BLaER1 (cell line): ENCODE data around the gene TAC3.

Experiments used
- H3K27ac ChIP-seq: shearing (Covaris generic); formaldehyde crosslinking; 2 replicates; pipeline ENCODE4 v1.8.1; 2022
- H3K27me3 ChIP-seq: shearing (Covaris generic); formaldehyde crosslinking; 2 replicates; pipeline ENCODE4 v1.8.1; 2022
- H3K36me3 ChIP-seq: shearing (Covaris generic); formaldehyde crosslinking; 2 replicates; pipeline ENCODE4 v1.8.1; 2022
- H3K4me1 ChIP-seq: shearing (Covaris generic); formaldehyde crosslinking; 2 replicates; pipeline ENCODE4 v1.8.1; 2022
- H3K4me2 ChIP-seq: shearing (Covaris generic); formaldehyde crosslinking; 2 replicates; pipeline ENCODE4 v1.8.1; 2022
- H3K4me3 ChIP-seq: shearing (Covaris generic); formaldehyde crosslinking; 2 replicates; pipeline ENCODE4 v1.8.1; 2022
- H3K9ac ChIP-seq: shearing (Covaris generic); formaldehyde crosslinking; 2 replicates; pipeline ENCODE4 v1.8.1; 2022
- H3K9me3 ChIP-seq: shearing (Covaris generic); formaldehyde crosslinking; 2 replicates; pipeline ENCODE4 v1.8.1; 2022
- H4K20me1 ChIP-seq: shearing (Covaris generic); formaldehyde crosslinking; 2 replicates; pipeline ENCODE4 v1.8.1; 2022
- Cebpa-rat ChIP-seq: shearing (Covaris generic); IDR thresholded peaks from 2 replicates; pipeline ENCODE4 v1.8.1; 2022

TAC3 gene

DNA sequence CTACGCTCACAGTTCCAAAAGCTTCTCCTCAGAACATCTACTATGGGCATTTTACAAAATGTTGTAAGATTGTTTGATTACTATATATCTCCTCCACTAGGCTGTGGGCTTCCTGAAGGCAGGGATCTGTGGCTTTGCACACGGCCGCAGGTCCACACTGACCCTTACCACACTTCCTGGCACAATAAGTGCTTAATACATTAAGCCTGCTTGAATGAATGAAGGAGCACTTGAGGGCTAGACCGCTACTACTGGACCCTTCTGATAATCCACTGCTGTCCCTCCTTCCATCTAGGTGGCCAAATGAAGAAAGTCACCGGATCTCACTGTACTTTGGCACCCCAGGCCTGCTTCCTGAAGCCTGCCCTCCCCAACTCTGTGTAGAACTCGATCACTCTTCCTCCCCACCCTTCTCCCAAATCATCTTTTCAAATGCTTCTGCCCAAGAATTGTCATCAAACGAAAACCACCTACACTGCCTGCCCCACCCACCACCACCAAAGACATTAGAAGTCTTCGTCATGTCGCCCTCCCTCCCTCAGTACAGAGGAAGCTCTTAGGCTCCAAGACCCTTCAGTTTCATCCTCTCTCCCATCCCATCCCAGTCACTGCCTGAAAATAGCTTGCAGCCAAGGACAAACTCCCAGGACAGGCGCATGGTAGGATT, 9.4 kb downstream of the TAC3 start:
- Histone ChIP-seq H3K27ac (peak overlapping the region; percentile 50), H3K4me3 (peak overlapping the region; percentile 94), H3K4me2 (peak overlapping the region; percentile 48), H4K20me1 (peaks cover 38% of the 10 kb centered on the region), H3K27me3 (no peaks in the 10 kb centered on the region), H3K4me1 (peaks cover 18% of the 10 kb centered on the region), H3K9me3 (no peaks in the 10 kb centered on the region), H3K36me3 (peaks cover 30% of the 10 kb centered on the region), H3K9ac (no peak overlapping the region)
- TF ChIP-seq Cebpa-rat, result no peak

DNA sequence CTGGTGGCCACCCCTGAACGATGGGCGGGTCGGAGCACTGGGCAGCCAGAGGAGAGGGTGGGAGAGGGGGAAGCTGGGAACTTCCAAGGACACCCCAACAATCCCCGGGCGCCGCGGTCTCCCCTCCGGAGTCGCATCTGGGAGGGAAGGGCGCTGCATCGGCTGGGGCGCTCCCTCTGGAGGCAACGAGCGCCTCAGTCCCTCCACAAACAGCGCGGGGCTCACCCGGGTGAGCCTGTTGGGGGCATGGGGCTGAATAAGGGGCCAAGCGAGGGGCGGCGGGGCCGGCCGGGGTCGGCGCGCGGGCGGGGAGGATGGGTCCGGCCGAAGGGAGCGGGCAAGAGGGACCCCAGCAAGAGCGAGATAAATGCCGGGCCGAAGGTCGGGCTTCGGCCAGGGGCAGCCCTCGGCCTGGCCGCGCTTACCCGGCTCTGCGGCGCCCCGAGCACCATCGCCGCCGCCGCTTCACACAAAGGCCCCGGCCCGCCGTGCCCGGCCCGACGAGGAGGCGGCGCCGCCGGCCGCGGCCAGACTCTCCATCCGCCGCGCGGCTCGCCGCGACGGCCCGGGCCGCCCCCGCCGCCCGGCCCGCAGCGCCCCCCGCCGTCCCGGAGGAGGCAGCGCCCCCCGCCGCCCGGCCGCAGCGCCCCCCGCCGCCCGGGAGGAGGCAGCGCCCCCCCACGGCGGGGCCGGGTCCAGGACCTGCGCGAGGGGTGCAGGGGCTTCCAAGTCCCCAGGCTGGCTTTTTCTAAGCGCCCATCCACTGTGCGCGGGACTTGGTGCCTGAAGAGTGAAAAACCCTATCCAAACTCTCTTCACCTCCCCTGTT, 10.1 kb downstream of the TAC3 start, which contains the start of gene ZBTB39:
TSS of gene ZBTB39 (minus strand) at position 567 of the 829 bp plus-strand sequence. CDS start 1,629 bp downstream, outside the sequence.
- Histone ChIP-seq H3K4me1 (peaks cover 20% of the 10 kb centered on the region), H4K20me1 (peaks cover 46% of the 10 kb centered on the region)
- no peak for TF ChIP-seq Cebpa-rat

DNA sequence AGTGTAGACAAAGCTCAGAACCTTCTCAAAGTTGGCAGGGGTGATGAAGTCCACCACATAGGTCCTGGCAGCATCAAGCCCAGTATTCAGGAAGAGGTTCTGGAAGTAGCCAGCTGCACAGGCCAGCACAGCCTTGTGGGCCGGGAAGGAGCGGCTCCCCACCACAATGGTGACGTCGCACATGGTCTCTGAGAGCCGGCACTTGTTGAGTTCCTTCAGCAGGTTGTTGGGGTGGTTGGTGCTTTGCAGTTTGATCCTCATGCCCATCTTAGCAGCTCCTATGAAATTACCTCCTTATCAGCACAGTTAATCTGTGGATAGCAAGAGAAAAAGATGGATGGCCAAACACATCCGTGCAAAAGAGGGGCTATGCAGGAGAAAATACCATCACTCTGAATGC, 11.7 kb downstream of the TAC3 start:
- H3K36me3 ChIP-seq, result peaks cover 53% of the 10 kb centered on the region
- no peak overlapping the region for H3K27ac ChIP-seq
- H3K4me2 ChIP-seq, result peak overlapping the region; percentile 93
- no peak for TF ChIP-seq Cebpa-rat
- H4K20me1 ChIP-seq, result peaks cover 61% of the 10 kb centered on the region
- H3K4me3 ChIP-seq, result no peak overlapping the region
- H3K9ac ChIP-seq, result peak overlapping the region; percentile 98; the same call in 1 of the 2 replicates
- no peaks in the 10 kb centered on the region for H3K27me3 ChIP-seq
- peaks cover 32% of the 10 kb centered on the region for H3K4me1 ChIP-seq
- H3K9me3 ChIP-seq, result no peaks in the 10 kb centered on the region

More for the DNA sequence above, 10.1 kb downstream of the TAC3 start, which contains the start of gene ZBTB39:
- peaks cover 38% of the 10 kb centered on the region for H3K36me3 ChIP-seq
- H3K27me3 ChIP-seq, result no peaks in the 10 kb centered on the region
- peak within 1 kb of the TSS; percentile 91 for H3K27ac ChIP-seq
- peak within 1 kb of the TSS; percentile 98 for H3K9ac ChIP-seq
- H3K9me3 ChIP-seq, result no peaks in the 10 kb centered on the region
- peak within 1 kb of the TSS; percentile 94 for H3K4me3 ChIP-seq
- H3K4me2 ChIP-seq, result peak within 1 kb of the TSS; percentile 93

DNA sequence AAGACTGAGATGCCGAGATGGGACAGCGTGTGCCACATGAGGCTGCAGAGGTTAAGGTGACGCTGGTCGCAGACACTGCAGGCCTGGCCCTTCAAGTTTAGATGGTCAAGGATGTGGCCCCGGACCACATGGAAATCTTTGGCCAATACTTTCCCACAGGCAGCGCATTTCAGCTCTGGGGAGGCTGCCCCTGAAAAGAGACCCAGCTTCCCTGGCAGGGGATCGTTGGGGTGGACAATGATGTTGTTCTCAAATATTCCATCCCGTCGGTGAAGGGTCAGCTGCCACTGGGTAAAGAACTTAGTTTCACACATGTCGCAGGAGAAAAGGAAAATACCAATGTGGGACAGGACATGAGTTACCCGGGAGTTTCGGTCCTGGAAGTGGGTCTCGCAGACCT, 12.9 kb downstream of the TAC3 start:
- Histone ChIP-seq H4K20me1 (peaks cover 74% of the 10 kb centered on the region), H3K4me3 (no peak overlapping the region), H3K4me1 (peaks cover 39% of the 10 kb centered on the region), H3K27me3 (no peaks in the 10 kb centered on the region), H3K9me3 (no peaks in the 10 kb centered on the region), H3K36me3 (peaks cover 64% of the 10 kb centered on the region), H3K9ac (no peak overlapping the region), H3K4me2 (no peak overlapping the region), H3K27ac (no peak overlapping the region)
- no peak for TF ChIP-seq Cebpa-rat

DNA sequence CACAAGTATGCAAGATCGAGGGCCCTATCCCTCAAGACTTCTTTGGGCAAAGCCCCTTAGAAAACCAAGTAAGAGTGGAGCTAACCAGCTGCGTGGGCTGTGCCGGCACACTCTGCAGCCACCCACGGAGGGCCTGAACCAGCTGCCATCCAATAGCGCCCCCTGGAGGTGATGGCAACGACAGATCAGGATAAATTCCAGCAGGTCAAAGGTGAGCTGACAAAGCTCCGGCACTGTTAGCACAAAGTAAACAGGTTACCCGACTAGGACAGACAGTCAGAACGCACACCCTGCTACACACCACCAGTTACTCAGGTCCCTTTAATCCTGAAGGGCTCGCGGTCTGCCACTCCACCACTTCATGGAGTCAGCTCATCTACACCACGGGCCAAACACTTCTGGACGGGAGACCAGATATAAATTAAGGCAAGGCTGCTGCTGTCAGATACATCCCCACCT, 14.9 kb downstream of the TAC3 start:
- Histone ChIP-seq H3K27me3 (no peaks in the 10 kb centered on the region), H4K20me1 (peaks cover 93% of the 10 kb centered on the region), H3K27ac (no peak overlapping the region), H3K9ac (no peak overlapping the region), H3K36me3 (peaks cover 83% of the 10 kb centered on the region), H3K9me3 (no peaks in the 10 kb centered on the region), H3K4me1 (peaks cover 33% of the 10 kb centered on the region), H3K4me2 (no peak overlapping the region), H3K4me3 (no peak overlapping the region)
- TF ChIP-seq Cebpa-rat, result no peak

DNA sequence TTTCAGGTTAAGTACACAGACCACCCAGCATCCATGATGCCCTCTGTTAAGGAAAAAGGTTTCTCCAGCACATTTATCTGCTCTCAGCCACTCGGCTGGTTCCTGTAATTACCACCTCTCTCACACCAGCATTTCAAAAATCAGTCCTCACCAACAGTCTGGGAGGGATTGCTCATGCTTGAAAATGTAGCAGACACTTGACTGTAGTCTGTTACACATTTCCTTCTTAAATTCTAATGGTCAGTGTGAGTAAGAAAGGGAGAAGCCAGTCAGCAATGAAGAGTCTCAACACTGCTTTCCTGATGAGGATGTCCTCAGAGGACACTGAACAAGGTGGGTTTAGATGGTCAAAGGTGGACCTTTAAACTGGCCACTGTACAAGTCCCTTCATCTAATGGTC, 15.9 kb downstream of the TAC3 start:
- H3K4me2 ChIP-seq, result no peak overlapping the region
- peaks cover 94% of the 10 kb centered on the region for H3K36me3 ChIP-seq
- H3K9me3 ChIP-seq, result no peaks in the 10 kb centered on the region
- no peak overlapping the region for H3K9ac ChIP-seq
- H3K27me3 ChIP-seq, result no peaks in the 10 kb centered on the region
- peaks cover 31% of the 10 kb centered on the region for H3K4me1 ChIP-seq
- no peak overlapping the region for H3K27ac ChIP-seq
- peaks cover 100% of the 10 kb centered on the region for H4K20me1 ChIP-seq
- no peak overlapping the region for H3K4me3 ChIP-seq
- no peak for TF ChIP-seq Cebpa-rat

DNA sequence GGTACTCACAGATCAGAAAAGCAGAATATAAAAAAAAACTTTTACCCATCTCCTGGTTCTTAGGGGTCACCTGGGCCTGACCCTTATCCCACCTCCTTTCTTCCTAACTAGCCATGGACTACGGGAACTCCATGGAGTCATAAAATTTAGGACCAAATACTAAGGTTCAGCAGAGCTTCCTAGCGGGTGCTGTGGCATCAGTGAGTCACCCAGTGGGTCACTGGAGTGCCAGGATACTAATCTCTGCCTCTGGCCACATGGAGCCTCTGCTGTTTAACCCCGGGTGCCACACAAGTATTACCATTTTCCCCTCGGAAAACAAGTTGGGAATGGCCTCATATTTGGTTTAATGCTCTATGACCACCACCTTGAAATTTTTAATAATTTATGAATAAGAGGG, 16.9 kb downstream of the TAC3 start:
- peaks cover 94% of the 10 kb centered on the region for H4K20me1 ChIP-seq
- 0 out of 2 replicates have a peak overlapping the region, but pooled peaks have one; percentile 7 for H3K9ac ChIP-seq
- H3K4me2 ChIP-seq, result no peak overlapping the region
- peaks cover 94% of the 10 kb centered on the region for H3K36me3 ChIP-seq
- no peaks in the 10 kb centered on the region for H3K27me3 ChIP-seq
- H3K4me1 ChIP-seq, result peaks cover 22% of the 10 kb centered on the region
- H3K9me3 ChIP-seq, result no peaks in the 10 kb centered on the region
- no peak overlapping the region for H3K4me3 ChIP-seq
- no peak for TF ChIP-seq Cebpa-rat
- H3K27ac ChIP-seq, result no peak overlapping the region

DNA sequence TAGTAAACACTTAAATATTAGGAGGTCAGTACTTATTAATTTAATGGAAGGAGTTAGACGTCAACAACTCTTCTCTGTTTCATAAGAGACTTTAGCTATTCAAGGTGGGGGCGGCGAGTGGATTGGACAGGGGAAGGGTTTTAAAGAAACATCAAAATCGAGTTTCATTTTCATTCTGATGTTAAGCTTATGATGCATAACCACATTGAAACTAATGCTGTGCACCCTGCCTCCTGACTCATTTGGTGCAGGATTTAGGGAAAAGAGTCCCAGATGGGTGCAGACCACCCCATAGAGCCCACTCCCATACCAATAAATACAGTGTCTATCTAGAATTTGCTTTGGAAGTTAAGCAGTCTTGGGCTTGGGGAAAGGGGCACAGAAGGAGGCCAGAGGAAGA, 17.3 kb downstream of the TAC3 start:
- Histone ChIP-seq H3K4me1 (peaks cover 21% of the 10 kb centered on the region), H4K20me1 (peaks cover 89% of the 10 kb centered on the region), H3K9ac (peak overlapping the region; percentile 7; the same call in 1 of the 2 replicates), H3K36me3 (peaks cover 89% of the 10 kb centered on the region), H3K27ac (no peak overlapping the region), H3K9me3 (no peaks in the 10 kb centered on the region), H3K4me2 (no peak overlapping the region), H3K4me3 (no peak overlapping the region), H3K27me3 (no peaks in the 10 kb centered on the region)
- no peak for TF ChIP-seq Cebpa-rat

DNA sequence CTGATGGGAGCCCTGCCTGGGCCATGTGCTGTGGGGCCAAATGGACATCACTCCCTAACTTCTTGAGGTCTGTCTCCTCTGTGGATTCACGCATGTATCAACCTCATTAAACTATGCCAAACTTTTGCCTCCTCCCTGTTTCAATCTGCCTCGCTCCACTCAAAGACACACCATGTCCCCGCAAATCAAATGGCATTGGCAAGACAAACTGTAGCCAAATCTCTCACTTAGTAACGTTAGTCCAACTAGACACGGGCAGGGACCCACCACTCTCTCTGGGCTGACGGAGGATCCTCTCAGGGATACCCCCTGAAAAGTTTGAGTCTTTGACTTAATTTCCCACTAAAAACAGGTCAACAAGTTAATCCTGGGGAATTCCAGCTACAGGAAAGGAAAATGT, 18.0 kb downstream of the TAC3 start:
- Histone ChIP-seq H3K9me3 (no peaks in the 10 kb centered on the region), H3K36me3 (peaks cover 82% of the 10 kb centered on the region), H3K4me2 (no peak overlapping the region), H3K4me3 (no peak overlapping the region), H3K27me3 (no peaks in the 10 kb centered on the region), H3K27ac (no peak overlapping the region), H3K9ac (no peak overlapping the region; the same call in 1 of the 2 replicates), H3K4me1 (peaks cover 21% of the 10 kb centered on the region), H4K20me1 (peaks cover 82% of the 10 kb centered on the region)
- no peak for TF ChIP-seq Cebpa-rat
